ENCODE data around the gene KIF26A.

DNA sequence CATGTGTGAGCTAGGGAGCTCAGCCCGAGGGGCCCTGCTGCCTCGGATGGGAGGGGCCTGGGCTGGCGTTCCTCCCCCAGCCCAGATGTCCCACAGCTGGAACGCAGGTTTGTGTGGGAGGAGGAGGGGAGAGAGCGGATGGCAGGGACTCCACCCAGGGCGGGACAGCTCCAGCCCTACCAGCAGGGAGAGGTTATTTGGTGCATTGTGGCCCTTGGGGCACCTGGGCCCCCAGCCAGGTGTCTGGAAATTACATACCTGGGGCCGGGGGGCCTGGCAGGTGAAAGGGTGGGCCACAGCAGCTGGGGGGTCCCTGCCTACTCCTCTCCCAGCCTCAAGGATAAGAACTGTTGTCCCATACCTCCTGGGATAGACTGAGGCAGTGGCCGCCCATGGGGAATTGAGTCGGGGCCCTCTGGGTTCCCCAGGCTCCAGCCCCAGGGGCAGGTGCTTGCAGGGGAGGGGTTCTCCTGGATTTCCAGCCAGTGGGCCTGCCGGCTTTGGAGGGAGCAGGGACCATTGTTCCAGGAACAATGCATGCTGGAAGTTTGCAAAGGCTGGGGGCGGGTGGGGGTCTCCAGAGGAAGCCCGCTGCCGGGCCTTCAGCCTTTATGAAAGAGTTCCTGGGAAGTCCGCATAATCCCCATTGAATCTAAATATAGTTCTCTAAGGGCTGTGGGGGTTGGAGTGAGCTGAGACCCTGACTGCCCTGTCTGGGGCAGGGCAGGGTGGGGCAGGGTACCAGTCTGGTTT, 1.2 kb downstream of the KIF26A start:
- TF ChIP-seq, protein P1, sequence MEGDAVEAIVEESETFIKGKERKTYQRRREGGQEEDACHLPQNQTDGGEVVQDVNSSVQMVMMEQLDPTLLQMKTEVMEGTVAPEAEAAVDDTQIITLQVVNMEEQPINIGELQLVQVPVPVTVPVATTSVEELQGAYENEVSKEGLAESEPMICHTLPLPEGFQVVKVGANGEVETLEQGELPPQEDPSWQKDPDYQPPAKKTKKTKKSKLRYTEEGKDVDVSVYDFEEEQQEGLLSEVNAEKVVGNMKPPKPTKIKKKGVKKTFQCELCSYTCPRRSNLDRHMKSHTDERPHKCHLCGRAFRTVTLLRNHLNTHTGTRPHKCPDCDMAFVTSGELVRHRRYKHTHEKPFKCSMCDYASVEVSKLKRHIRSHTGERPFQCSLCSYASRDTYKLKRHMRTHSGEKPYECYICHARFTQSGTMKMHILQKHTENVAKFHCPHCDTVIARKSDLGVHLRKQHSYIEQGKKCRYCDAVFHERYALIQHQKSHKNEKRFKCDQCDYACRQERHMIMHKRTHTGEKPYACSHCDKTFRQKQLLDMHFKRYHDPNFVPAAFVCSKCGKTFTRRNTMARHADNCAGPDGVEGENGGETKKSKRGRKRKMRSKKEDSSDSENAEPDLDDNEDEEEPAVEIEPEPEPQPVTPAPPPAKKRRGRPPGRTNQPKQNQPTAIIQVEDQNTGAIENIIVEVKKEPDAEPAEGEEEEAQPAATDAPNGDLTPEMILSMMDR (IDR thresholded peaks at IDR 0.05 in 8 of 11, conservative IDR thresholded peaks at IDR 0.05 in 3 of 11), result no peak
- no peak for TF ChIP-seq POLR2AphosphoS5 (IDR thresholded peaks at IDR 0.05)
